Right lobe of liver (tissue), 4 donors: ENCODE data around the gene AGPS.

ENCODE experiments used
- CTCF ChIP-seq, 4 donors: fragments of 200-600 bp in 3 of 4; fragments of 450-650 bp in 1 of 4; IDR thresholded peaks; one replicate each; pipeline versions ENCODE4 v1.5.1 to v1.8.0; 2016 to 2022; ENCODE audit warnings: antibody characterized with exemption in 4 of 4, mild to moderate bottlenecking in 2 of 4
- POLR2A ChIP-seq: fragments of 450-650 bp; IDR thresholded peaks from one replicate; pipeline ENCODE4 v1.6.1; 2017; ENCODE audit warnings: antibody characterized with exemption, mild to moderate bottlenecking
- donor health status: DM: no; HTN: no; CAD: no.
- donor health status: DM: no; HTN: no; CAD: no.
- donor health status: DM: no; HTN: yes; CAD: no.

GRCh38 chr2:177449159-177449558 lies 56.6 kb downstream of the AGPS start:
- TF ChIP-seq POLR2A = no peak
- TF ChIP-seq CTCF (IDR thresholded peaks at IDR 0.05) = no peak
